Gastroesophageal sphincter (tissue), 3 donors: ENCODE data around the gene GNAI1.

Experiments used
- EP300 ChIP-seq: sonication (generic); formaldehyde crosslinking; IDR thresholded peaks from one replicate; pipeline ENCODE4 v1.6.1; 2017; ENCODE audit warnings: antibody characterized with exemption, mild to moderate bottlenecking
- POLR2A ChIP-seq, 2 donors: fragments of 450-650 bp; IDR thresholded peaks; one replicate each; pipeline ENCODE4 v1.6.1; 2017; ENCODE audit warnings: antibody characterized with exemption in 2 of 2, mild to moderate bottlenecking in 2 of 2, moderate library complexity in 1 of 2
- POLR2AphosphoS5 ChIP-seq: sonication (generic); formaldehyde crosslinking; IDR thresholded peaks from one replicate; pipeline ENCODE4 v1.6.1; 2017; ENCODE audit warnings: antibody characterized with exemption
- TF ChIP-seq, protein P1 (sequence below), 4 experiments: fragments of 200-600 bp in 2 of 4; fragments of 450-650 bp in 2 of 4; sonication (generic) in 1 of 4; IDR thresholded peaks; one replicate each; pipeline ENCODE4 v1.5.1; 2017 to 2019; ENCODE audit warnings: antibody characterized with exemption in 4 of 4, mild to moderate bottlenecking in 2 of 4, moderate library complexity in 2 of 4

DNA sequence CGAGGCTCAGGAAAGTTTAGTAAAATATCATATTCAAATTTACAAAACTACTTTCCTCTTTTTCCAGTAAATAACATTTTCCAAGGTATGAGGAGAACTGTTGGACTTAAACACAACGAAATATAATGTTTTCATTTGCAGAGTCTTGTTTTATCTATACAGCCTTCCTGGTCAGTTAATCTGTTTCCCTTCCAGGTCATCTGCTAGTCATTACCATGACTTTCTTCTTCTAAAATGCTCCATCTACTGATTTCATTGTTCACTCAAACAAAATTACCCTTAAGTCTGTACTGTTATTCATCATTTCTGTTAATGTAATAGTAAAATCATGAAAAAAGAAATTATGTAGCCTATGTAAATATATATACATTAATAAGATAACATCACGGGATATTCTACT is 69.8 kb downstream of the GNAI1 start:
- TF ChIP-seq POLR2A (IDR thresholded peaks at IDR 0.05) (no peak), EP300 (no peak), POLR2AphosphoS5 (no peak)
- TF ChIP-seq, protein P1, sequence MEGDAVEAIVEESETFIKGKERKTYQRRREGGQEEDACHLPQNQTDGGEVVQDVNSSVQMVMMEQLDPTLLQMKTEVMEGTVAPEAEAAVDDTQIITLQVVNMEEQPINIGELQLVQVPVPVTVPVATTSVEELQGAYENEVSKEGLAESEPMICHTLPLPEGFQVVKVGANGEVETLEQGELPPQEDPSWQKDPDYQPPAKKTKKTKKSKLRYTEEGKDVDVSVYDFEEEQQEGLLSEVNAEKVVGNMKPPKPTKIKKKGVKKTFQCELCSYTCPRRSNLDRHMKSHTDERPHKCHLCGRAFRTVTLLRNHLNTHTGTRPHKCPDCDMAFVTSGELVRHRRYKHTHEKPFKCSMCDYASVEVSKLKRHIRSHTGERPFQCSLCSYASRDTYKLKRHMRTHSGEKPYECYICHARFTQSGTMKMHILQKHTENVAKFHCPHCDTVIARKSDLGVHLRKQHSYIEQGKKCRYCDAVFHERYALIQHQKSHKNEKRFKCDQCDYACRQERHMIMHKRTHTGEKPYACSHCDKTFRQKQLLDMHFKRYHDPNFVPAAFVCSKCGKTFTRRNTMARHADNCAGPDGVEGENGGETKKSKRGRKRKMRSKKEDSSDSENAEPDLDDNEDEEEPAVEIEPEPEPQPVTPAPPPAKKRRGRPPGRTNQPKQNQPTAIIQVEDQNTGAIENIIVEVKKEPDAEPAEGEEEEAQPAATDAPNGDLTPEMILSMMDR (IDR thresholded peaks at IDR 0.05), result no peak
